A549 (cell line): ENCODE results near the gene ARPP21.

Experiments
- BHLHE40 ChIP-seq: IDR thresholded peaks from 2 replicates; pipeline ENCODE4 v1.6.1; 2012; ENCODE audit warnings: low read depth, low read length, inconsistent platforms
- NFE2L2 ChIP-seq: fragments of 150-350 bp; conservative IDR thresholded peaks from 2 replicates; pipeline ENCODE4 v1.6.1; 2014; ENCODE audit warnings: low read length
- POLR2A ChIP-seq: IDR thresholded peaks from 2 replicates; pipeline ENCODE4 v1.6.1; 2012; ENCODE audit warnings: mild to moderate bottlenecking, low read length
- RAD21 ChIP-seq, 2 experiments: fragments of >200 bp in 1 of 2; sonication (Bioruptor Twin) in 1 of 2; formaldehyde crosslinking in 1 of 2; IDR thresholded peaks in 1 of 2; conservative IDR thresholded peaks in 1 of 2; 2 replicates in 1 of 2; 3 replicates in 1 of 2; pipeline ENCODE4 v1.6.1; 2012 to 2018; ENCODE audit warnings: inconsistent platforms in 1 of 2
- RFX5 ChIP-seq: fragments of 450-650 bp; IDR thresholded peaks from 2 replicates; pipeline ENCODE4 v1.7.1; 2014; ENCODE audit warnings: antibody characterized with exemption, mild to moderate bottlenecking, moderate library complexity
- TP53 ChIP-seq: fragments of 250-450 bp; sonication (Bioruptor Pico); IDR thresholded peaks from 2 replicates; pipeline ENCODE4 v1.5.0; 2021; ENCODE audit warnings: mild to moderate bottlenecking, moderate library complexity
- ZSCAN20 ChIP-seq: fragments of 250-450 bp; sonication (Bioruptor Pico); IDR thresholded peaks from 2 replicates; pipeline ENCODE4 v1.8.0; 2022; ENCODE audit warnings: mild to moderate bottlenecking, moderate library complexity

DNA sequence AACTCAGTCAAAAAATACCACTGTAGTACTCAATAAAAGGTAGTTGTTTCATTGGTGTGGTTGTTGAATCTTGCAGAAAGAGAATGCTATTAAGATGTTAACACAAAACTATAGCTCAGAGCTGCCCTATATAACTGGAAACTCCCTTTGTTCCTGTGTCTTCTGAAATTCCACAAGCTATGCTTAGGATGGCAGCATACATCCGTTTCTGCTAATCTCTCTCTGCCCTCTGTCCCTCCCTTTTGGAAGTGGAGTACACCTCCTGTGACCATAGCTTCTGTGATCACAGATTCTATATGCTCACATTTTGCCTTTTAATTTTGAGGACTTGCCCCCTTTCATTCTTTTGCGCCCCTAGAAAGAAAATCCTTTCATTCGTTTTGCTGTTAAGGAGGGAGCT is 33.7 kb downstream of the ARPP21 start:
- no peak for TF ChIP-seq POLR2A
- TF ChIP-seq NFE2L2, result no peak
- no peak for TF ChIP-seq TP53 (CRISPR knock-in tag)
- no peak for TF ChIP-seq BHLHE40
- TF ChIP-seq ZSCAN20 (CRISPR knock-in tag), result no peak
- no peak for TF ChIP-seq RFX5
- no peak for TF ChIP-seq RAD21 (conservative IDR thresholded peaks at IDR 0.05 in 1 of 2, IDR thresholded peaks at IDR 0.05 in 1 of 2)
